GM21528 (cell line): ENCODE results near the gene GADL1.

Experiments used
- ATAC-seq: cut with Tn5 transposase; IDR thresholded peaks from one replicate; pipeline ENCODE4 v1.9.1; 2021; ENCODE audit warnings: mild to moderate bottlenecking, moderate library complexity; ENCODE audit not compliant: unreplicated experiment, low FRiP score

GADL1 gene

GRCh38 chr3:30813734-30814133 lies 80.7 kb downstream of the GADL1 start:
- no peak for ATAC-seq

- ATAC-seq, result no peak
Measured at GRCh38 chr3:30811151-30811795, 83.2 kb downstream of the GADL1 start.

- no peak for ATAC-seq
Measured at GRCh38 chr3:30810625-30811024, 83.8 kb downstream of the GADL1 start.

GRCh38 chr3:30805695-30806094 lies 88.8 kb downstream of the GADL1 start:
- ATAC-seq, result no peak

- ATAC-seq, result no peak
Measured at GRCh38 chr3:30804984-30805383, 89.5 kb downstream of the GADL1 start.

GRCh38 chr3:30795176-30795575 lies 99.3 kb downstream of the GADL1 start:
- no peak for ATAC-seq

GRCh38 chr3:30793740-30794139 lies 100.7 kb downstream of the GADL1 start:
- ATAC-seq, result no peak

GRCh38 chr3:30790150-30790549 lies 104.3 kb downstream of the GADL1 start:
- no peak for ATAC-seq

GRCh38 chr3:30786365-30786764 lies 108.1 kb downstream of the GADL1 start:
- ATAC-seq, result no peak

- ATAC-seq, result no peak
Measured at GRCh38 chr3:30779686-30780287, 114.7 kb downstream of the GADL1 start.

GRCh38 chr3:30778933-30779332 lies 115.5 kb downstream of the GADL1 start:
- no peak for ATAC-seq

GRCh38 chr3:30777426-30778113 lies 116.9 kb downstream of the GADL1 start:
- ATAC-seq, result no peak

GRCh38 chr3:30776186-30776815 lies 118.2 kb downstream of the GADL1 start:
- no peak for ATAC-seq

- ATAC-seq, result no peak
Measured at GRCh38 chr3:30775040-30775439, 119.4 kb downstream of the GADL1 start.

- no peak for ATAC-seq
Measured at GRCh38 chr3:30774062-30774461, 120.4 kb downstream of the GADL1 start.

GRCh38 chr3:30770387-30770786 lies 124.1 kb downstream of the GADL1 start:
- no peak for ATAC-seq

- ATAC-seq, result no peak
Measured at GRCh38 chr3:30768703-30769550, 125.5 kb downstream of the GADL1 start.

- ATAC-seq, result no peak
Measured at GRCh38 chr3:30768046-30768445, 126.4 kb downstream of the GADL1 start.

- ATAC-seq, result no peak
Measured at GRCh38 chr3:30766522-30766921, 127.9 kb downstream of the GADL1 start.

- no peak for ATAC-seq
Measured at GRCh38 chr3:30764891-30765290, 129.6 kb downstream of the GADL1 start.

- no peak for ATAC-seq
Measured at GRCh38 chr3:30764281-30764680, 130.2 kb downstream of the GADL1 start.
